KOPT-K1 (cell line): ENCODE data around the gene SLC12A7.

Experiments used
- H3K27ac ChIP-seq: fragments of 200-600 bp; sonication (generic); 2 replicates; pipeline ENCODE4 v1.5.1; 2016; ENCODE audit warnings: antibody characterized with exemption, mild to moderate bottlenecking, low read depth, low read length; ENCODE audit not compliant: poor library complexity, severe bottlenecking
- H3K36me3 ChIP-seq: fragments of 200-600 bp; sonication (generic); 2 replicates; pipeline ENCODE4 v1.5.1; 2017; ENCODE audit warnings: antibody characterized with exemption, mild to moderate bottlenecking, low read length, moderate library complexity; ENCODE audit not compliant: insufficient read depth
- H3K9me3 ChIP-seq: fragments of 200-600 bp; sonication (generic); 2 replicates; pipeline ENCODE4 v1.5.1; 2017; ENCODE audit warnings: antibody characterized with exemption, low read length, mild to moderate bottlenecking; ENCODE audit not compliant: insufficient read depth, poor library complexity, severe bottlenecking

SLC12A7 gene

DNA sequence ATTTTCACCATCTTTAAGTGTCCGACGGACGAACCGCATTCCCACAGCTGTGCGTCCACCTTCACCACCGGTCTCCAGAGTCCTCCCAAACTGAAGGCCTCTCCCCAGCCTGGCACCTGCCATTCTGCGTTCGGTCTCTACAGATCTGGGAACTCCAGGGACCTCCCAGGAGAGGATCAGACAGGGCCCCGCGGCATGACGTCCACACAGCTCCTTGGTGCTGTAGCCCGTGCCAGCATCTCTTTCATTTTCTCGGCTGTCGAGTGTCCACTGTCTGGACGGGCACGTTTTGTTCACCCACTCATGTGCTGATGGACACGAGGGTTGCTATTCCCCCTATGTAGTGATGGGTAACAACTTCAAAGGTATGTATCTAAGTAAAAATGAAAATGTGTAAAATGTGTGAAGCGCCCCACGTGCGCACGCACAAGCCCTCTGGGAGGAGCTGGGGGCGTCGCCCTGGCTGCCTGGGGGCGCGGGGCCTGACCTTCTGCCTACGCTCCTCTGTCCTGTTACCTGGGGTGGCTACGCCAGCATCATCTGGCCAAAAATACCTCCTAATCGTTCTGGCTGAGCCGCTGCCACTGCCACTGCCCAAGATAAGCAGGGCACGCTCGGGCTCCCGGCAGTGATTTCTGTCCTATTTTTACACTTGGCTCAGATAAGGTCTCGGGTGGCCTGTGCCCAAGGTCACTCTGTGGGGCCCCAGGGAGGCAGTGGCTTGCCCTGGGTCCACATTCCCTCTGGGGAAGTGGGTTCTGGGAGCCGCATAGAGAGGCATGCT lies 10.8 kb upstream of the SLC12A7 start:
- no peaks in the 10 kb centered on the region for H3K9me3 ChIP-seq
- H3K27ac ChIP-seq: no peak overlapping the region
- H3K36me3 ChIP-seq: no peaks in the 10 kb centered on the region

DNA sequence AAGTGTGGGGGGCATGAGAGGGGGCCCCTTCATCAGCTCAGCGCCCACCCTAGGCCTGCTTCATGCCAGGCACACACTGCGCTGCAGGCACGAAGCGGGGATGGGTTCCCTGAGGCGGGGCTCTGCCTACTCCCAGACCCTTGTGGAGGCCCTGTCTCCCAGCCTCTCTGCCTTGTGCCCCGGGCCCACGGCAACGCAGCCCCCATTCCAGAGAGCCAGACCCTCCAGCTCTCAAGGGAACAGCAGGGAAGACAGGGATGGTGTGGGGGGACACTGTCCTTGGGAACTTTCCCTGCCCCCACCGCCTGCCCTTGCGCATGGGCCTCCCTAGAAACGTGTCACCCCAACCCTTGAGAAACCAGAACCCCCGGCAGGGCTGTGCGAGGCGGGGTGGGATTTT lies 10.0 kb upstream of the SLC12A7 start:
- Histone ChIP-seq H3K9me3 (no peaks in the 10 kb centered on the region), H3K27ac (no peak overlapping the region), H3K36me3 (no peaks in the 10 kb centered on the region)

DNA sequence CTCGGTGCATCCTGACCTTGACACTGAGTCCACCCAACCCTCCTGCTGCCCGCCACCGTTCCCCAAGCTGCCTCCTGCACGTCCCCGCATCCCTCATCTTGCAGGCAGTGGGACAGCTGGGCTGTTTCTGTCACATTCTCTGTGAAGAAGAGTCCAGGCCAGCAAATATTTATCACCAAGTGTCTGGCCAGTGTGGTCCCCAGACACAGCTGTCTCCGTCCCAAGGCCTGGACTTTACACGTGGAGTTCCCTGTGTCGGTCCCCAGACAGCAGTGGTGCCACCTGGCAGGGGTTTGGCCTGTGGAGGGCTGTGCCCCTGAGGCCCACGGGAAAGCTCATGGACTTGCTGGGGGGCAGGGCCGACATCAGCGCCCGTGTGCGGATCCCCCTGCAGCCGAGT lies 9.2 kb upstream of the SLC12A7 start:
- no peaks in the 10 kb centered on the region for H3K36me3 ChIP-seq
- no peak overlapping the region for H3K27ac ChIP-seq
- H3K9me3 ChIP-seq: no peaks in the 10 kb centered on the region

DNA sequence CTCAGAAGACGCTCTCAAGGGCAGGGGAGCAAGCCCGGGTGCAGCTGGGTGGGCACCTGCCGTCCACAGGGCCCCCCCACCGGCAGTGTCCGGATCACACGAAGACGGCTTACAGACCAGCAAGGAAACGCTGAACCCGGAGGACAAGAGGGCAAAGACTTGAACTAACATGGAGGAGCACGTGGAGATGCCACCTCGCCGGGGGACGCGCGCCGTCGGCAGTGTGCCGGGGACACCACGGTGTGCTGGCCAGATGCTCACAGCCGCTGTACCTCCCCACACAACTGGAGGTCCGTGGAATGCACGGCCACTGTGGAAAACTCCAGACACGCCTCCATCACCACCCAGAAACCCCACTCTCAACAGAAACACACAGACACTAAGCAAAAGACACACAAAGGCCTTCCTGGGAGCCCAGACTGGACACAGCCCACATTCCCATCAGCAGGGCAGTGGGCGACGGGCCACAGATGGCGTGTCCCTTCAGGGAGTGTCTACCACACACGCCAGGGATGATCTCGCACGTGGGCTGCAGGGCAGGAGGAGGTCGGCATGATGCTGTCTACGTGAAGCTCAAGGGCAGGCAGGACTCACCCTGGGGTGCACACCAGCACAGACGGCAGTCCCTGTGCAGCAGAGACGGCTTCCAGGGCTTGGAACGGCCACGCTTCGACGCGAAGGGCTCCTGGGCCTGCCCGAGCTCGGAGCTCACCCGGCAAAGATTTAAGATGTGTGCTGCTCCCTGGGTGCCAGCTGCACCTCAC lies 8.6 kb upstream of the SLC12A7 start:
- Histone ChIP-seq H3K36me3 (no peaks in the 10 kb centered on the region), H3K9me3 (no peaks in the 10 kb centered on the region), H3K27ac (no peak overlapping the region)

GRCh38 chr5:1119312-1119831 lies 7.5 kb upstream of the SLC12A7 start:
- H3K9me3 ChIP-seq: no peaks in the 10 kb centered on the region
- no peaks in the 10 kb centered on the region for H3K36me3 ChIP-seq
- no peak overlapping the region for H3K27ac ChIP-seq

GRCh38 chr5:1118738-1119137 lies 6.9 kb upstream of the SLC12A7 start:
- Histone ChIP-seq H3K9me3 (no peaks in the 10 kb centered on the region), H3K27ac (no peak overlapping the region), H3K36me3 (no peaks in the 10 kb centered on the region)

GRCh38 chr5:1118231-1118698 lies 6.4 kb upstream of the SLC12A7 start:
- H3K9me3 ChIP-seq: no peaks in the 10 kb centered on the region
- no peaks in the 10 kb centered on the region for H3K36me3 ChIP-seq
- no peak overlapping the region for H3K27ac ChIP-seq

GRCh38 chr5:1116977-1117376 lies 5.1 kb upstream of the SLC12A7 start:
- H3K27ac ChIP-seq: no peak overlapping the region
- H3K36me3 ChIP-seq: no peaks in the 10 kb centered on the region
- H3K9me3 ChIP-seq: no peaks in the 10 kb centered on the region

DNA sequence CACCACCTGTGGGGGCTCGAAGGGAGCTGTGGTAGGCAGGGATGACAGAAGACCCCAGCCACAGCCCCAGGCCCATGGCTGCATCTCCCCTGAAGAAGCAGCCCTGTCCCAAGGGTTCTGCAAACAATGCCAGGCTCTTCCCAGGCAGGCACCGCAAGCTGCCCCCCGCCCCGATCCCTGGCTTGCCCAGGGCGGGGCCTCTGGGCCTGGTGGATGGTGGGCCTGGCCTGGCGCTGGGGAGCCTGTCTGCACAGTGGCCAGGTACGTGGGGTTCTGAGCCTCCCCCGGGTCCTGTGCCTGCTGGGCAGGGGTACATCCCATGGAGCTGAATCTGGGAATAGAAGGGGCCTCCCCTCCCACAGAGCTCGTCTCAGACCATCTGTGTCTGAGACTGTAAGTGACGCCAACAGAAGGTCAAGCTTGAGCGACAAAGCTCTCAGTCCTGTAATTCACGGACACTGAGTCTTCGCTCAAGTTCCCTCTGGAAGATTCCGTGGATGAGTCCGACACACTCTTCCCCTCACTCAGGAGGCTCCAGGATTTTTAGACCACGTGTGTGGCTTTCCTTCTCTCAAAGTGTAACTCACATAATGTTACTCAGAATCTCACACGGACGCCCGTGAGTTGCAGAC lies 4.4 kb upstream of the SLC12A7 start:
- H3K9me3 ChIP-seq: no peaks in the 10 kb centered on the region
- H3K36me3 ChIP-seq: no peaks in the 10 kb centered on the region
- no peak overlapping the region for H3K27ac ChIP-seq

GRCh38 chr5:1115123-1115815 lies 3.4 kb upstream of the SLC12A7 start:
- Histone ChIP-seq H3K9me3 (no peaks in the 10 kb centered on the region), H3K36me3 (no peaks in the 10 kb centered on the region), H3K27ac (no peak overlapping the region)

- Histone ChIP-seq H3K27ac (no peak overlapping the region), H3K9me3 (no peaks in the 10 kb centered on the region), H3K36me3 (no peaks in the 10 kb centered on the region)
These were observed 2.1 kb upstream of the SLC12A7 start for GRCh38 chr5:1113805-1114586.

DNA sequence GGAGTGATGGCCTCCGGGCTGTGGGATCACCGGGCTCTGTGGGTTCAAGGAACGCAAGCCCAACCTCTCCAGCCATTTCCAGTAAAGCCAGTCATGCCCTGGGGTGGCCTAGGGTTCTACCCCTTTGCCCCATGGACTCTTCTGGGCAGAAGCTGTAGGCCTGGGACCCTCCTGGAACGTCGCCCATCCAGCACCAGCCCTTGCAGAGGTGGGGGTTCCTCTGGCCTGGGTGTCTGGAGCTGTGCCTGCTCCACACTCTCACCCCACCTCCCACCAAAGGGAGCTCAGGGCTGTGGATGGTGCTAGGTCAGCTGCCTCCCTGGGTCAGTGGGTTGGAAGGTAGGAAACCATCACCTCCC lies 1.4 kb upstream of the SLC12A7 start:
- Histone ChIP-seq H3K27ac (no peak overlapping the region), H3K36me3 (no peaks in the 10 kb centered on the region), H3K9me3 (no peaks in the 10 kb centered on the region)

DNA sequence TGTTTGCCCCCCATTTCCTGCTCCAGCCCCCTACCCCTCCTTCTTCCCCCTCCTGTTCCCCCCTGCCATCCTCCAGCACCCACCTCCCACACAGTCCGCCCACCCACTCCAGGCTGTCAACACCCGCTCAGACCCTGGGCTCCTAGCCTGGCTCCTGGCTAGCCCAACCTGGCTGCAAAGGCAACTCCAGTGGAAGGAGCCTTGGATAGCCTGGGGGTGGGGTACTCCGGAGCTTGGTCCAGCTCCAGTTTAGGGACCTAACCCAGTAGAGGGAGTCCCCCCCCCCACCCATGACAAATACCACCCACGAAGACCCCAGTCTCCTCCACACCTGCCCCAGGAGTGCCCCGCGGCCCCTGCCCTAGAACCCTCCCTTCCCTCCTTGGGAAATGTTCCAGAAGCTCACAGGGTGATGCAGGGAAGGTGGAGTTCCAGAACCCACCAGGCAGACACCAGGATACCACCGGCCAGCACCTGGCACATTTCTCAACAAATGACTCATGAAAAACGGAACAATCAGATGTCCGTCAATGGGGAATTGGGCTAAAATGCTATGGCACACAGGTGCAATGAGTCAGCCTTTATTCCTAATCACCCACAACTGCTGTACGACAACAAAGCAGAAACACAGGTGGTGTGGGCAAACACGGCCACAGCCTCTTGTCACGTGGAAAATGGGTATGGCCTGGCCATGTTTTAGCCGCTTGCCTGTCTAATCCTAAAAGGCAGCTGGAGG lies 901 bp upstream of the SLC12A7 start:
- no peak overlapping the region for H3K27ac ChIP-seq
- H3K9me3 ChIP-seq: no peaks in the 10 kb centered on the region

More for the DNA sequence above, 901 bp upstream of the SLC12A7 start:
- no peaks in the 10 kb centered on the region for H3K36me3 ChIP-seq
